MCF 10A (cell line): ENCODE measurements around the gene IRF2BP1. TPM values are rescaled to one million over a fixed set of nuclear protein-coding genes. Genes with fewer than 3 reads are reported as not detected.
A peak's percentile ranks its signal among the peaks of the same experiment; 100 is the strongest.

Experiments used
- BruUV-seq: library from RNA; stranded (reverse); fragments of 400-500 nt; replicated peaks from 2 replicates; lab custom pipeline; 2021; lab: Mats Ljungman, UMichigan
- CTCF ChIA-PET: fragments of 300-600 bp; sonication (Branson Sonifier 250); formaldehyde crosslinking; extraction: SDS; loops from one replicate; lab custom pipeline; 2021; ENCODE audit warnings: antibody characterized with exemption, inconsistent platforms; lab: Yijun Ruan, JAX
- POLR2A ChIA-PET: fragments of 300-600, 350-650 bp; sonication (Branson Sonifier 250); formaldehyde crosslinking; extraction: SDS; loops from one replicate; lab custom pipeline; 2020; ENCODE audit warnings: antibody characterized with exemption, inconsistent platforms; lab: Yijun Ruan, JAX
- DNase-seq: peaks from one replicate; pipeline ENCODE4 v3.0.0-alpha.2; 2018; ENCODE audit not compliant: unreplicated experiment
- H3K27ac Mint-ChIP-seq: one replicate; pipeline ENCODE4 v1.8.0; 2022; ENCODE audit warnings: mild to moderate bottlenecking, low read depth, mixed read lengths; ENCODE audit not compliant: unreplicated experiment
- H3K27me3 Mint-ChIP-seq: one replicate; pipeline ENCODE4 v1.8.0; 2022; ENCODE audit warnings: mixed read lengths; ENCODE audit not compliant: insufficient read depth, unreplicated experiment
- H3K36me3 Mint-ChIP-seq: one replicate; pipeline ENCODE4 v1.8.0; 2022; ENCODE audit warnings: mild to moderate bottlenecking, moderate library complexity, mixed read lengths; ENCODE audit not compliant: insufficient read depth, unreplicated experiment
- H3K4me1 Mint-ChIP-seq: one replicate; pipeline ENCODE4 v1.8.0; 2022; ENCODE audit warnings: mixed read lengths; ENCODE audit not compliant: insufficient read depth, unreplicated experiment
- H3K4me3 Mint-ChIP-seq: one replicate; pipeline ENCODE4 v1.8.0; 2022; ENCODE audit warnings: mild to moderate bottlenecking, moderate library complexity, mixed read lengths; ENCODE audit not compliant: unreplicated experiment
- H3K9me3 Mint-ChIP-seq: one replicate; pipeline ENCODE4 v1.8.0; 2022; ENCODE audit warnings: mixed read lengths; ENCODE audit not compliant: unreplicated experiment
- CTCF ChIP-seq: fragments of 200-600 bp; IDR thresholded peaks from one replicate; pipeline ENCODE4 v1.8.0; 2022; ENCODE audit warnings: antibody characterized with exemption, mild to moderate bottlenecking; ENCODE audit not compliant: unreplicated experiment
- intact Hi-C: fragments of 100-400 bp; cut with micrococcal nuclease; formaldehyde crosslinking; loops from 2 replicates; pipeline ENCODE4 v1.14.1; 2022
- total RNA-seq: library from RNA; stranded (reverse); gene quantifications from 2 replicates; pipeline ENCODE4 v1.2.3, GENCODE V29; 2022

IRF2BP1 gene
- total RNA-seq, 1 experiment from 2014 or later: 18.1 TPM

- peaks cover 18% of the 10 kb centered on the region for H3K36me3 Mint-ChIP-seq
Observed at GRCh38 chr19:45883586-45883880, 2.4 kb downstream of the IRF2BP1 start.

DNA sequence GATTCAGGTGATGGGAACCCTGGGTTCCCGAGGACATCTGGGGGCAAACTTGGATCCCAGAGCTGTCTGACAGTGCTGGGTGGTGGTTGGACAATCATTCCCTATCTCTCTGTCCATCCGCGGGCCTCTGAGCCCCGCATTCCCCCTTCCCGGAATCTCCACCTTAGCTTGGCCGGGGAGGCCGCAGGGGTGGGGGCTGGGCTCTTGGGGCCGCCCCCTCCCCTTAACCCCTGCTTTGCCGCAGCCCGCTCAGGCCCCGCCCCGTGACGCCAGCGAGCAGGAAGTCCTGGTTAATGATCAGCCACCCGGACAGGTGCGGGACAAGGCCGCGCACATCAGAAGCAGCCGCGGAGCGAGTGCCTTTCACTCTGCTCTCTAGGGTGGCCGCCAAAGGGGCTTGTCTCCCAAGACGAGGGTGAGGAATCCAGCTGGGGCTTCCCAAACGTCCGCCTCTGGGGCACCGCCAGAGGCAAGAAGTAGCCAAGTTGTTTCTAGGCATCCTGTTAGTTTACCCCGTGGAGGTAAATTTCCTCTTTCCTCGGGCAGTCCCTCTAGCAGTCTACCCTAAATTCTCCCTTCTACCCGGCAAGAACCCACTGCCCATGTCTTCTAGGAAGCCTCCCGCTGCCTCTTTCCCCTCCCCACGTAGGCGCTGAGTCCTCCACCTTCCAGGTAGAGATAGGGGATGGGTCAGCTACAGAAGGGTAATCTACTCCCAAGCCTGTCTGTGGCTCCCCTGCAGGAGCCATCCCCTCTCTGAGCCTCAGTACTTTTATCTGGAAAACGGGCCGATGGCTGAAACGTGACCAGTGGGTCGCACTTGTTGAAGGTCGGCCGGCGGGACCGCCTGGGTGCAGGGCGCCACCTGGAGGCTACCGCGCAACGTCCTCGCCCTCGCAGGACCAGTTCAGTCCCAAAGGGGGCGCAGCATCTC, 3.0 kb downstream of the IRF2BP1 start:
- CTCF ChIA-PET: interaction anchor here (0.5 to 1.7 kb wide), 18 partner anchors 12 to 1805 kb away, joined by 3 to 9 read pairs (median 3); partner anchors contain the start of genes DMWD, FOXA3, MYPOP and SIX5
- BruUV-seq: no TSS peak
- Mint-ChIP-seq H3K9me3 (no peaks in the 10 kb centered on the region), H3K4me3 (peak overlapping the region; percentile 69), H3K27ac (no peak overlapping the region), H3K4me1 (peaks cover 10% of the 10 kb centered on the region), H3K36me3 (peaks cover 18% of the 10 kb centered on the region), H3K27me3 (peaks cover 12% of the 10 kb centered on the region)
- POLR2A ChIA-PET: interaction anchor here (3.4 kb wide), 1 partner anchor 19 kb away, joined by 12 read pairs; the partner anchor contains the start of genes FOXA3 and SYMPK
- intact Hi-C loops: loop anchor here (1.0 to 10.0 kb wide), 3 partner anchors 66 to 112 kb away; partner anchors contain the start of gene CCDC61
- peak; percentile 83 for DNase-seq
- peak; percentile 98 for TF ChIP-seq CTCF

More at GRCh38 chr19:45883586-45883880, 2.4 kb downstream of the IRF2BP1 start:
- ChIA-PET CTCF (interaction anchor here (0.7 to 1.7 kb wide), 3 partner anchors 11 to 40 kb away, joined by 3 to 9 read pairs (median 3); no protein-coding TSS in a partner anchor), POLR2A (interaction anchor here (0.6 kb wide), 1 partner anchor 278 kb away, joined by 3 read pairs; no protein-coding TSS in a partner anchor)
- no peak for DNase-seq
- H3K9me3 Mint-ChIP-seq: no peaks in the 10 kb centered on the region
- no peak overlapping the region for H3K27ac Mint-ChIP-seq
- peak overlapping the region; percentile 69 for H3K4me3 Mint-ChIP-seq
- H3K27me3 Mint-ChIP-seq: peaks cover 6% of the 10 kb centered on the region
- intact Hi-C loops: loop anchor here (1.0 to 10.0 kb wide), 3 partner anchors 66 to 113 kb away; partner anchors contain the start of gene CCDC61
- peaks cover 10% of the 10 kb centered on the region for H3K4me1 Mint-ChIP-seq
- TF ChIP-seq CTCF: no peak
- no TSS peak for BruUV-seq

- no peak overlapping the region for H3K4me3 Mint-ChIP-seq
- H3K27me3 Mint-ChIP-seq: peaks cover 12% of the 10 kb centered on the region
- peaks cover 18% of the 10 kb centered on the region for H3K36me3 Mint-ChIP-seq
- no TSS peak for BruUV-seq
- H3K9me3 Mint-ChIP-seq: no peaks in the 10 kb centered on the region
- ChIA-PET CTCF (interaction anchor here (0.6 to 1.7 kb wide), 9 partner anchors 13 to 580 kb away, joined by 3 to 7 read pairs (median 4); partner anchors contain the start of genes FOXA3, MYPOP and SIX5), POLR2A (interaction anchor here (3.4 kb wide), 1 partner anchor 18 kb away, joined by 12 read pairs; the partner anchor contains the start of genes FOXA3 and SYMPK)
- TF ChIP-seq CTCF: no peak
- DNase-seq: no peak
- intact Hi-C loops: loop anchor here (2.0 to 10.0 kb wide), 2 partner anchors 111 to 113 kb away; partner anchors contain the start of gene CCDC61
- H3K27ac Mint-ChIP-seq: no peak overlapping the region
- H3K4me1 Mint-ChIP-seq: peaks cover 10% of the 10 kb centered on the region
Observed at GRCh38 chr19:45881909-45882528, 3.9 kb downstream of the IRF2BP1 start.
